MM.1S (cell line): Measurements from ENCODE around the gene NOP56.

Source experiments
- DNase-seq: peaks from one replicate; pipeline ENCODE4 v3.0.0-alpha.2; 2015
- H2AFZ ChIP-seq: fragments of 300-600 bp; sonication (generic); 2 replicates; pipeline ENCODE4 v1.6.0; 2016; ENCODE audit warnings: antibody characterized with exemption, low read length
- H3F3A ChIP-seq: fragments of 300-600 bp; sonication (generic); 2 replicates; pipeline ENCODE4 v1.6.1; 2016; ENCODE audit warnings: mild to moderate bottlenecking, antibody characterized with exemption, low read length, moderate library complexity, mixed read lengths; ENCODE audit not compliant: insufficient read depth
- H3K27ac ChIP-seq: fragments of 300-600 bp; sonication (generic); 2 replicates; pipeline ENCODE4 v1.5.1; 2016; ENCODE audit warnings: mild to moderate bottlenecking, low read length
- H3K27me3 ChIP-seq: fragments of 300-600 bp; sonication (generic); replicated peaks from 2 replicates; pipeline ENCODE4 v1.6.0; 2016; ENCODE audit warnings: low read length; ENCODE audit not compliant: insufficient read depth
- H3K36me3 ChIP-seq: fragments of 300-600 bp; sonication (generic); replicated peaks from 2 replicates; pipeline ENCODE4 v1.6.1; 2016; ENCODE audit warnings: mild to moderate bottlenecking, low read length, mixed read lengths; ENCODE audit not compliant: insufficient read depth
- H3K4me1 ChIP-seq: fragments of 300-600 bp; sonication (generic); 2 replicates; pipeline ENCODE4 v1.6.1; 2016; ENCODE audit warnings: low read length, mixed read lengths
- H3K4me2 ChIP-seq: fragments of 300-600 bp; sonication (generic); 2 replicates; pipeline ENCODE4 v1.6.0; 2016; ENCODE audit warnings: low read depth, low read length
- H3K4me3 ChIP-seq: fragments of 300-600 bp; sonication (generic); 2 replicates; pipeline ENCODE4 v1.5.1; 2016; ENCODE audit warnings: low read length, mixed read lengths
- H3K79me2 ChIP-seq: fragments of 300-600 bp; sonication (generic); 2 replicates; pipeline ENCODE4 v1.6.1; 2016; ENCODE audit warnings: mixed run types, low read length, mixed read lengths
- H3K9ac ChIP-seq: fragments of 300-600 bp; sonication (generic); 2 replicates; pipeline ENCODE4 v1.6.1; 2016; ENCODE audit warnings: low read length, mixed read lengths
- H3K9me2 ChIP-seq: fragments of 300-600 bp; sonication (generic); replicated peaks from 2 replicates; pipeline ENCODE4 v1.6.1; 2016; ENCODE audit warnings: mild to moderate bottlenecking, low read length, mixed read lengths; ENCODE audit not compliant: insufficient read depth
- H3K9me3 ChIP-seq: fragments of 300-600 bp; sonication (generic); replicated peaks from 2 replicates; pipeline ENCODE4 v1.6.1; 2016; ENCODE audit warnings: mild to moderate bottlenecking, low read length, mixed read lengths; ENCODE audit not compliant: insufficient read depth
- H4K20me1 ChIP-seq: fragments of 300-600 bp; sonication (generic); 2 replicates; pipeline ENCODE4 v1.6.1; 2016; ENCODE audit warnings: mild to moderate bottlenecking, low read length, moderate library complexity, mixed read lengths; ENCODE audit not compliant: insufficient read depth
- CTCF ChIP-seq: fragments of 300-600 bp; sonication (generic); IDR thresholded peaks from 2 replicates; pipeline ENCODE4 v1.5.1; 2016; ENCODE audit warnings: antibody characterized with exemption, low read length, mixed read lengths
- EZH2 ChIP-seq: fragments of 300-600 bp; sonication (generic); optimal IDR thresholded peaks from 2 replicates; pipeline ENCODE3; 2017; ENCODE audit warnings: low read depth, mild to moderate bottlenecking, antibody characterized with exemption, low read length, mixed read lengths
- EZH2phosphoT487 ChIP-seq: fragments of 300-600 bp; sonication (generic); IDR thresholded peaks from 2 replicates; pipeline ENCODE4 v1.6.1; 2018; ENCODE audit warnings: antibody characterized with exemption, low read length

Gene NOP56

GRCh38 chr20:2692886-2693285 is 40.5 kb downstream of the NOP56 start:
- no peak for DNase-seq
- Histone ChIP-seq H3K27me3 (peaks cover 10% of the 10 kb centered on the region), H3K9ac (no peak overlapping the region), H3K9me3 (no peaks in the 10 kb centered on the region), H3K36me3 (no peaks in the 10 kb centered on the region), H4K20me1 (no peaks in the 10 kb centered on the region), H3K79me2 (no peaks in the 10 kb centered on the region), H3K4me3 (no peak overlapping the region), H3K27ac (no peak overlapping the region), H3K9me2 (no peaks in the 10 kb centered on the region), H3F3A (peaks cover 7% of the 10 kb centered on the region; the same call in 1 of the 2 replicates), H3K4me2 (no peak overlapping the region), H3K4me1 (no peaks in the 10 kb centered on the region), H2AFZ (no peak overlapping the region)
- no peak for TF ChIP-seq EZH2
- no peak for TF ChIP-seq CTCF
- no peak for TF ChIP-seq EZH2phosphoT487

- no peak overlapping the region for H3K27ac ChIP-seq
- no peaks in the 10 kb centered on the region for H3K79me2 ChIP-seq
- no peaks in the 10 kb centered on the region for H3K9me2 ChIP-seq
- peaks cover 7% of the 10 kb centered on the region; the same call in 1 of the 2 replicates for H3F3A ChIP-seq
- H3K4me2 ChIP-seq = peak overlapping the region; percentile 41
- H4K20me1 ChIP-seq = no peaks in the 10 kb centered on the region
- H3K36me3 ChIP-seq = no peaks in the 10 kb centered on the region
- TF ChIP-seq CTCF (no peak), EZH2 (no peak), EZH2phosphoT487 (no peak)
- no peaks in the 10 kb centered on the region for H3K9me3 ChIP-seq
- H2AFZ ChIP-seq = no peak overlapping the region
- H3K4me1 ChIP-seq = no peaks in the 10 kb centered on the region
- no peak overlapping the region for H3K9ac ChIP-seq
- peak overlapping the region; percentile 29; the same call in 1 of the 2 replicates for H3K4me3 ChIP-seq
- peaks cover 10% of the 10 kb centered on the region for H3K27me3 ChIP-seq
- DNase-seq = peak; percentile 30
Measured at GRCh38 chr20:2693286-2694007, 41.0 kb downstream of the NOP56 start.

GRCh38 chr20:2694008-2694471 is 41.6 kb downstream of the NOP56 start:
- Histone ChIP-seq H3K9ac (no peak overlapping the region), H3K79me2 (no peaks in the 10 kb centered on the region), H2AFZ (no peak overlapping the region), H3K27me3 (peaks cover 10% of the 10 kb centered on the region), H3F3A (peaks cover 7% of the 10 kb centered on the region; the same call in 1 of the 2 replicates), H3K9me2 (no peaks in the 10 kb centered on the region), H3K9me3 (no peaks in the 10 kb centered on the region), H4K20me1 (no peaks in the 10 kb centered on the region), H3K27ac (no peak overlapping the region), H3K4me3 (no peak overlapping the region), H3K4me1 (no peaks in the 10 kb centered on the region), H3K36me3 (no peaks in the 10 kb centered on the region), H3K4me2 (no peak overlapping the region)
- DNase-seq = no peak
- TF ChIP-seq CTCF (no peak), EZH2phosphoT487 (no peak), EZH2 (no peak)
